DND-41 (cell line): ENCODE data around the gene ZIC4.

ENCODE experiments used
- ATAC-seq: fragments of 200-7000 bp; cut with Tn5 transposase; 3 replicates; pipeline ENCODE4 v1.9.1; 2021; ENCODE audit warnings: low read depth; ENCODE audit not compliant: insufficient read depth
- DNase-seq: peaks from one replicate; pipeline ENCODE4 v3.0.0-alpha.2; 2020
- H2AFZ ChIP-seq: 2 replicates; pipeline ENCODE4 v1.6.0; 2012; ENCODE audit warnings: low read depth, low read length
- H3K27ac ChIP-seq: 2 replicates; pipeline ENCODE4 v1.5.1; 2012; ENCODE audit warnings: low read length, inconsistent platforms
- H3K27me3 ChIP-seq: fragments of 200-600 bp; sonication (generic); 2 replicates; pipeline ENCODE4 v1.6.0; 2012; ENCODE audit warnings: low read length, mild to moderate bottlenecking, inconsistent platforms; ENCODE audit not compliant: insufficient read depth, poor library complexity
- H3K36me3 ChIP-seq: 2 replicates; pipeline ENCODE4 v1.5.1; 2012; ENCODE audit warnings: low read length, inconsistent platforms; ENCODE audit not compliant: insufficient read depth
- H3K4me1 ChIP-seq: 2 replicates; pipeline ENCODE4 v1.5.1; 2012; ENCODE audit warnings: mild to moderate bottlenecking, low read length; ENCODE audit not compliant: insufficient read depth
- H3K4me2 ChIP-seq: 2 replicates; pipeline ENCODE4 v1.6.0; 2012; ENCODE audit warnings: mild to moderate bottlenecking, moderate library complexity, low read length, inconsistent platforms; ENCODE audit not compliant: insufficient read depth
- H3K4me3 ChIP-seq, 2 experiments: fragments of 200-600 bp in 1 of 2; shearing (Covaris generic) in 1 of 2; 2 replicates each; pipeline ENCODE4 v1.5.1; 2012 to 2016; ENCODE audit warnings: inconsistent platforms in 2 of 2, low read length in 2 of 2, mild to moderate bottlenecking in 2 of 2, low read depth in 1 of 2, moderate library complexity in 1 of 2
- H3K79me2 ChIP-seq: 2 replicates; pipeline ENCODE4 v1.6.0; 2012; ENCODE audit warnings: low read length, inconsistent platforms; ENCODE audit not compliant: insufficient read depth
- H3K9ac ChIP-seq: 2 replicates; pipeline ENCODE4 v1.6.0; 2012; ENCODE audit warnings: low read depth, mild to moderate bottlenecking, inconsistent platforms, low read length, moderate library complexity
- H3K9me3 ChIP-seq: 2 replicates; pipeline ENCODE4 v1.5.1; 2012; ENCODE audit warnings: low read length, moderate library complexity, mild to moderate bottlenecking, inconsistent platforms; ENCODE audit not compliant: insufficient read depth, severe bottlenecking
- H4K20me1 ChIP-seq: 2 replicates; pipeline ENCODE4 v1.6.0; 2012; ENCODE audit warnings: low read length; ENCODE audit not compliant: insufficient read depth
- CTCF ChIP-seq: IDR thresholded peaks from 2 replicates; pipeline ENCODE4 v1.5.1; 2012; ENCODE audit warnings: borderline replicate concordance, low read length, moderate library complexity, mild to moderate bottlenecking; ENCODE audit not compliant: poor library complexity, severe bottlenecking; ENCODE audit errors: extremely low read depth
- EZH2 ChIP-seq: IDR thresholded peaks from 3 replicates; pipeline ENCODE4 v1.6.1; 2012; ENCODE audit warnings: borderline replicate concordance, low read depth, mild to moderate bottlenecking, moderate library complexity, low read length, inconsistent platforms; ENCODE audit not compliant: severe bottlenecking

Gene ZIC4

DNA sequence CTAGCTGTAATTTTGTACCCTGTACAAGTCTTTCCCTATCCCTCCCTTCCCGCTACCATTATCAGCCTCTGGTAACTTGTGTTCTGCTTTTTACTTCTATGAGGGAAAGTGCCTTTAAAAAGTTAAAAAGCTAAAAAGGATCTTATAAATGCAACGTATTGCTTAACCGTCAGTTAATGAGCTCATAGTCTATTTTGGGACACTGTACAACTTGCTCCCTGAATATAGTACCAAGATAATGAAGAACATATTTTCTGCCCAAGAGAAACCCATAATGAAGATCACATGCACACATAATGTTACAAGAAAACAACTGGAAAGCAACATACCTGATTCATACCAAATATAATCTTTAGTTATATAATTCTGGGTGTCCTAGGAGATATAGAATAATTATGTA is 25.4 kb upstream of the ZIC4 start:
- no peaks in the 10 kb centered on the region for H3K4me1 ChIP-seq
- no peaks in the 10 kb centered on the region for H4K20me1 ChIP-seq
- ATAC-seq = no peak
- H2AFZ ChIP-seq = no peak overlapping the region
- H3K9ac ChIP-seq = no peak overlapping the region
- no peak for DNase-seq
- no peak overlapping the region for H3K4me2 ChIP-seq
- no peaks in the 10 kb centered on the region for H3K27me3 ChIP-seq
- no peak overlapping the region for H3K4me3 ChIP-seq
- H3K36me3 ChIP-seq = no peaks in the 10 kb centered on the region
- H3K27ac ChIP-seq = no peak overlapping the region
- no peaks in the 10 kb centered on the region for H3K79me2 ChIP-seq
- TF ChIP-seq CTCF = no peak
- TF ChIP-seq EZH2 = no peak
- H3K9me3 ChIP-seq = no peaks in the 10 kb centered on the region

DNA sequence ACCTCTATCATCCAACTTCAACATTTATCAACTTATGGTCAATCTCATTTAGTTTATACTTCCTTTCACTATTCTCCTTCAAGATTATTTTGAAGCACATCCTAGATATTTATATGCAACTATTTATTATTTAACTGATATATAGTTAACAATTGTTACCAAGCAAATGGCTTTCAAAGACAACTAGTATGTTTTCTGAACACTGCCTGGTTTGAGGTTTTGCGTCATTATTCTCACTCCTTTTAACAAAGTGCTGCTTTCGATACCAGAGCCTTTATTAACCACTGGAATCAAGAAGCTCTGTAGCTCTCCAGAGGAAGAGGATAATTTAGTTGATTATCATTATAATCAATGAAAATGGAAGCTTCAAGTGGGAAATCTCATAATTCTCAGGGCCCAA is 22.4 kb upstream of the ZIC4 start:
- Histone ChIP-seq H3K4me1 (no peaks in the 10 kb centered on the region), H3K36me3 (no peaks in the 10 kb centered on the region), H3K27me3 (no peaks in the 10 kb centered on the region), H4K20me1 (no peaks in the 10 kb centered on the region), H3K9me3 (no peaks in the 10 kb centered on the region), H3K27ac (no peak overlapping the region), H3K79me2 (no peaks in the 10 kb centered on the region), H3K4me2 (no peak overlapping the region), H2AFZ (no peak overlapping the region), H3K9ac (no peak overlapping the region), H3K4me3 (no peak overlapping the region)
- no peak for TF ChIP-seq CTCF
- no peak for TF ChIP-seq EZH2
- DNase-seq = no peak
- ATAC-seq = no peak

DNA sequence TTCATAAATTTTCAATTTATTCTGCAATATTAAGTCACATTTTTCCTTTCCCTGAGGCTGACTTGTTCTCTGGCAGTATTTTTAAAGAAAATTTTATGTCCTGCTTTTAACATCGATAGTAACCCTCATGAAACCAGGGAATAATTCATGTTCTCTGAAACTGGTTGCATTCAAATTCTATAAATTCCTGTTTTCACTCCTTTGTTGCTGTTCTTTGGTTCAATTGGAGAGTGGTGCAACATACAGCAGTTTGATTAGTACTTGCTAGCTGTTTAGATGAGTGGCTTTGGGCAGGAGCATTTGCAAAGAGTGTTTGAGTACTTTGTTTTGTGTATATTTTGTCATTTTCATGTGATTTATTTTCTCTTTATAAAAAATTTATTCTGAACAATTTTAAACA is 22.0 kb upstream of the ZIC4 start:
- H3K27me3 ChIP-seq = no peaks in the 10 kb centered on the region
- H3K36me3 ChIP-seq = no peaks in the 10 kb centered on the region
- H3K4me1 ChIP-seq = no peaks in the 10 kb centered on the region
- no peak overlapping the region for H2AFZ ChIP-seq
- H3K9me3 ChIP-seq = no peaks in the 10 kb centered on the region
- H3K27ac ChIP-seq = no peak overlapping the region
- no peak for ATAC-seq
- DNase-seq = no peak
- H4K20me1 ChIP-seq = no peaks in the 10 kb centered on the region
- H3K4me2 ChIP-seq = no peak overlapping the region
- H3K9ac ChIP-seq = no peak overlapping the region
- no peak overlapping the region for H3K4me3 ChIP-seq
- no peaks in the 10 kb centered on the region for H3K79me2 ChIP-seq
- no peak for TF ChIP-seq CTCF

DNA sequence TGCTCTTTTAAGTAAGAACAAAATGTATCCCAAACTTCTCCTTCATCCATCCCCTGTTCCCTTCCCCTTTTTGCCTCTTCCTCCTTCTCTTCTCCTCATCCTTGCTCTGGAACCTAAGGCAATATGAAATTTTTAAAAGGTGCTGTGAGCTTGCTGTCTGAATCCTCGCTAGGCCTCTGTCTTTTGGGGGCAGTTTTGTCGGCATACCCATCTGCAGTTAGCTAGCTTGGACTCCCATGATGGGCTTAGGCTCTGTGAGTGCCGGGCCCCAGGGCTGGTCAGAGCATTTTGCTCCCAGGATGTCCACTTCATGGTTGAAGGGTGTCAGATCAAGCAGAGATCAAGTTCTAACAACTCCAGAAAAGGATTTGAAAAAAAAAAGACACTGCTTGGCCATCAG is 21.4 kb upstream of the ZIC4 start:
- no peak for ATAC-seq
- TF ChIP-seq EZH2 (no peak), CTCF (no peak)
- no peaks in the 10 kb centered on the region for H3K9me3 ChIP-seq

More for the DNA sequence above, 21.4 kb upstream of the ZIC4 start:
- H3K36me3 ChIP-seq = no peaks in the 10 kb centered on the region
- no peak overlapping the region for H3K27ac ChIP-seq
- no peak overlapping the region for H3K4me2 ChIP-seq
- H3K4me3 ChIP-seq = no peak overlapping the region
- no peak overlapping the region for H2AFZ ChIP-seq
- no peaks in the 10 kb centered on the region for H3K4me1 ChIP-seq
- H3K79me2 ChIP-seq = no peaks in the 10 kb centered on the region
- H4K20me1 ChIP-seq = no peaks in the 10 kb centered on the region
- H3K9ac ChIP-seq = no peak overlapping the region
- no peak for DNase-seq
- no peaks in the 10 kb centered on the region for H3K27me3 ChIP-seq
